Measurements from ENCODE around the gene OR2AT4. TPM values are rescaled to one million over a fixed set of nuclear protein-coding genes. Genes with fewer than 3 reads are reported as not detected.

Gene OR2AT4
- under 1 TPM in 1 of 4 donors, not detected in 3; 0.06 TPM for total RNA-seq

GRCh38 chr11:75096456-75097172 is at the start of gene OR2AT4:
Gene OR2AT4 (minus strand): TSS chr11:75096876.
- Histone ChIP-seq H3K4me3 (no peak within 1 kb of the TSS), H3K9me3 (peaks cover 0 to 5% (median 2%) of the 10 kb centered on the region in 4 donors), H3K4me1 (no peaks in the 10 kb centered on the region), H3K36me3 (no peaks in the 10 kb centered on the region), H3K27ac (replicated peaks in 1 of 4) (no peak within 1 kb of the TSS), H3K27me3 (peaks cover 0 to 37% (median under 1%) of the 10 kb centered on the region in 4 donors)
- 88% methylated on average over 9 of the region's 9 CpGs for WGBS
- no peak for TF ChIP-seq EP300 (IDR thresholded peaks at IDR 0.05)
- no peak for TF ChIP-seq POLR2A (IDR thresholded peaks at IDR 0.05; ENCODE audit: low read depth)
- TF ChIP-seq POLR2AphosphoS5 (IDR thresholded peaks at IDR 0.05): no peak
- TF ChIP-seq, protein P1, sequence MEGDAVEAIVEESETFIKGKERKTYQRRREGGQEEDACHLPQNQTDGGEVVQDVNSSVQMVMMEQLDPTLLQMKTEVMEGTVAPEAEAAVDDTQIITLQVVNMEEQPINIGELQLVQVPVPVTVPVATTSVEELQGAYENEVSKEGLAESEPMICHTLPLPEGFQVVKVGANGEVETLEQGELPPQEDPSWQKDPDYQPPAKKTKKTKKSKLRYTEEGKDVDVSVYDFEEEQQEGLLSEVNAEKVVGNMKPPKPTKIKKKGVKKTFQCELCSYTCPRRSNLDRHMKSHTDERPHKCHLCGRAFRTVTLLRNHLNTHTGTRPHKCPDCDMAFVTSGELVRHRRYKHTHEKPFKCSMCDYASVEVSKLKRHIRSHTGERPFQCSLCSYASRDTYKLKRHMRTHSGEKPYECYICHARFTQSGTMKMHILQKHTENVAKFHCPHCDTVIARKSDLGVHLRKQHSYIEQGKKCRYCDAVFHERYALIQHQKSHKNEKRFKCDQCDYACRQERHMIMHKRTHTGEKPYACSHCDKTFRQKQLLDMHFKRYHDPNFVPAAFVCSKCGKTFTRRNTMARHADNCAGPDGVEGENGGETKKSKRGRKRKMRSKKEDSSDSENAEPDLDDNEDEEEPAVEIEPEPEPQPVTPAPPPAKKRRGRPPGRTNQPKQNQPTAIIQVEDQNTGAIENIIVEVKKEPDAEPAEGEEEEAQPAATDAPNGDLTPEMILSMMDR (IDR thresholded peaks at IDR 0.05): no peak
- no peak for DNase-seq (ENCODE audit: extremely low spot score)
- intact Hi-C loops (cut with DNase I): no loop called here

- no peak for DNase-seq (ENCODE audit: extremely low spot score)
- Histone ChIP-seq H3K27ac (replicated peaks in 1 of 4) (no peak overlapping the region), H3K4me3 (no peak overlapping the region), H3K36me3 (no peaks in the 10 kb centered on the region), H3K9me3 (no peaks in the 10 kb centered on the region), H3K4me1 (peaks cover 15 to 44% (median 27%) of the 10 kb centered on the region in 4 donors), H3K27me3 (peaks cover 0 to 3% (median 0%) of the 10 kb centered on the region in 4 donors)
- WGBS: 86% methylated on average over 6 of the region's 6 CpGs
- TF ChIP-seq EP300 (IDR thresholded peaks at IDR 0.05): no peak
- TF ChIP-seq, protein P1 (IDR thresholded peaks at IDR 0.05): no peak
- no peak for TF ChIP-seq POLR2A (IDR thresholded peaks at IDR 0.05; ENCODE audit: low read depth)
- no peak for TF ChIP-seq POLR2AphosphoS5 (IDR thresholded peaks at IDR 0.05)
- intact Hi-C loops (cut with DNase I): no loop called here
Measured at GRCh38 chr11:75145972-75146519, 49.4 kb upstream of the OR2AT4 start.

GRCh38 chr11:75145196-75145971 is 48.7 kb upstream of the OR2AT4 start:
- no peaks in the 10 kb centered on the region for H3K36me3 ChIP-seq

DNA sequence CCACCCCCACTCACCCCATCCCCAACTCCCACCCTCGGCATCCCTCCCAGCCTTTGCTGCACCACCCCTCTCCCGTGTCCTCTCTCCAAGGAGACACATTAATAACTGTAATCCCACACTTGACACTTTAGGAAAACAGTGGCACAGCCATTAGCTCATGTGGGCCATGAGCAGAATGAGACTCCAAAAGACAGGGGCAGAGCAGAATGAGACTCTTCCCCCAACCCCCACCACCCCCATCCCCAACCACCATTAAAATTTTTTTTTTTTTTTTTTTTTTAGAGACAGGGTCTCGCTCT is 48.0 kb upstream of the OR2AT4 start:
- H3K4me3 ChIP-seq: no peak overlapping the region
- H3K27me3 ChIP-seq: peaks cover 0 to 13% (median 0%) of the 10 kb centered on the region in 4 donors
- H3K4me1 ChIP-seq: peaks cover 15 to 42% (median 27%) of the 10 kb centered on the region in 4 donors
- WGBS: 50% methylated on average over 3 of the region's 3 CpGs
- no peaks in the 10 kb centered on the region for H3K9me3 ChIP-seq
- H3K36me3 ChIP-seq: no peaks in the 10 kb centered on the region
- DNase-seq (ENCODE audit: extremely low spot score): no peak
- no peak for TF ChIP-seq POLR2A (IDR thresholded peaks at IDR 0.05; ENCODE audit: low read depth)
- TF ChIP-seq POLR2AphosphoS5 (IDR thresholded peaks at IDR 0.05): no peak
- TF ChIP-seq, protein P1 (IDR thresholded peaks at IDR 0.05): no peak
- no peak overlapping the region for H3K27ac ChIP-seq (replicated peaks in 1 of 4)
- intact Hi-C loops (cut with DNase I): loop anchor here (5.0 kb wide), 1 partner anchor 63 kb away; no protein-coding TSS in a partner anchor

More at GRCh38 chr11:75145196-75145971, 48.7 kb upstream of the OR2AT4 start:
- WGBS: 89% methylated on average over 9 of the region's 9 CpGs
- DNase-seq (ENCODE audit: extremely low spot score): no peak
- no peak for TF ChIP-seq EP300 (IDR thresholded peaks at IDR 0.05)
- TF ChIP-seq POLR2A (IDR thresholded peaks at IDR 0.05; ENCODE audit: low read depth): no peak
- TF ChIP-seq POLR2AphosphoS5 (IDR thresholded peaks at IDR 0.05): no peak
- TF ChIP-seq, protein P1 (IDR thresholded peaks at IDR 0.05): no peak
- H3K9me3 ChIP-seq: no peaks in the 10 kb centered on the region
- peaks cover 15 to 44% (median 27%) of the 10 kb centered on the region in 4 donors for H3K4me1 ChIP-seq
- no peak overlapping the region for H3K27ac ChIP-seq (replicated peaks in 1 of 4)
- H3K27me3 ChIP-seq: peaks cover 0 to 9% (median 0%) of the 10 kb centered on the region in 4 donors
- no peak overlapping the region for H3K4me3 ChIP-seq
- intact Hi-C loops (cut with DNase I): no loop called here

Data from esophagus muscularis mucosa (tissue), 4 donors.